Astrocyte (in vitro differentiated cells and primary cell): ENCODE data around the gene SLC19A1.

ENCODE experiments used
- CTCF ChIP-seq: IDR thresholded peaks from 2 replicates; pipeline ENCODE4 v1.5.1; 2011; ENCODE audit warnings: low read depth, mild to moderate bottlenecking, inconsistent platforms, low read length, moderate library complexity; ENCODE audit not compliant: insufficient read depth
- EZH2 ChIP-seq: IDR thresholded peaks from 2 replicates; pipeline ENCODE4 v1.6.1; 2012; ENCODE audit warnings: mild to moderate bottlenecking, low read length, inconsistent platforms; ENCODE audit not compliant: insufficient read depth

- TF ChIP-seq CTCF (no peak), EZH2 (no peak)
Observed at GRCh38 chr21:45487891-45488600, 54.2 kb downstream of the SLC19A1 start.
